A172 (cell line): Measurements from ENCODE around the gene SNX19. TPM values are rescaled to one million over a fixed set of nuclear protein-coding genes. Genes with fewer than 3 reads are reported as not detected.
A peak's percentile ranks its signal among the peaks of the same experiment; 100 is the strongest.

ENCODE experiments used
- DNase-seq: peaks from one replicate; pipeline ENCODE4 v3.0.0-alpha.2; 2015; ENCODE audit warnings: low spot score
- total RNA-seq: library from RNA; depleted of rRNA; stranded (reverse); fragments of >200 nt; shearing (Covaris generic); gene quantifications from 2 replicates; pipeline ENCODE4 v1.2.3, GENCODE V29; 2014

Gene SNX19
- total RNA-seq, 1 experiment from 2014 or later: 36.2 TPM

DNA sequence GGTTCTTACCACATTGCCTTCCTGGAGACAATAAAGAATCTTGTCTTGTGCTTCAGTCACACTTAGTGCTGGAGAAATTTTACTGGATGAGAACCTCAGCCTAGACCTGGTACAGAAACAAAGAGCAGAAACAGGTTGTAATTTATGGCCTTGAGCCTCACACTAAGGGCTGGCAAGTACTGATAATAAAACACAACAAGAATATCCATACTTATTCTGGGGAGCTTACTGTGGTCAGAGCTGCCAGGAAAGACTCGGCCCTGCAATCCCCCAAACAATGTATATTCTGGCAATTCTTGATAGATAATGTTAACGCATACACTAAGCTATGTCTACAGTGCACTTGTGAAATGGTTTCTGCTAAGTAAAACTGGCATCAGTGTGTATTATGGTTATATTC, 9.7 kb downstream of the SNX19 start:
- DNase-seq: no peak

DNA sequence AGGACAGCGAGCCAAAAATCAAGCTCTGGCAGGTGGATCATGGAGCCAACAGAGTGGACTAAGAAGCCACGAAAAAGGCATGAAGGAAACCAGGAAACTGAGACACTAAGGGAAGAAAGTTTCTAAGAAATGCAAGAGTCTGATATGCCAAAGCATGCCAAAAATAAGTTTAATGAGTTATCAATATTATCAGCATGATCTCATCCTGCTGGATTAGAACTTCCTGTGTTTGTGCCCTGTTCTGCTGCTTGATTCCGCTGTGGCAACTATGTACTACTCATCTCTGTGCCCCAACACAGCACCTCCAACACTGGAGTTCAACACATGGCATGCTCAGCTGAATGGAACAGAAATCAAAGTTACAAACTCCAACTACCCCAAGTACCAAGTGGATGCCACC, 10.8 kb downstream of the SNX19 start:
- DNase-seq: no peak

DNA sequence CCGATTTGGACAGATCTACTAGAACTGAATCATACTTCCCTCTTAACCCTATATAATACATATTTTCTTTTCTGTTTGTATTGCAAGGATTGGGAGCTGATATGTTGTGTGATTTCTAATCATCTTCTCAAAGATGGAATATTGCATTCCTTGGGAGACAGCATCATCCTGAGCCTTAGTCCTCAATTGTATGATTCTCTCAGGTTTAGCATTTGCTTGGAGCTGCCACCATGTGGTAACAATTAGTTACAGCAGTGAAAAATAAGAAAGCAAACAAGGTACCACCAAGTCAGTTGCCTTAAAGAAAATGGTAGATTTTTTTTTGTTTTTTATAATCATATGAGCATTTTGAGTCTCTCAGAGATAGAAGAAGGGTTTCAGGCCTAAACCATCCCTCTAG, 11.9 kb downstream of the SNX19 start:
- DNase-seq: no peak

DNA sequence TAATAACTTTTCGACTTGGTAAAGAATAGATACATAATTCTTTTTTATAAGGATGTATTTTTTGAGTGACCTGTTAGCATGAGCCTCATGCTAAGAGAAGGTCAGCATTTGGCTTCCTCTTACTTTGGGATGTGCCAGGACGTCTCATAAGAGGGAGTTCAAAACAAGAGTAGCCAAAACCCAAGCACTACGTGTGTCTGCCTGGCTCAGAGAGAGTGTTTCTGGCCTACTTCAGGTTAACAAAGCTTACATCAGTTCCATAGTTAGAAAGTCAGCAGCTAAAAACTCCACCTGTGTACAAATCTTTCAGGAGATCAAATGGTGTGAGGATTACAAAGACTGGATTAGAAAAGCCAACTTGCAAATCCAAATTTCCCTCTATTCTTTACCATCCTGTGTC, 13.9 kb downstream of the SNX19 start:
- no peak for DNase-seq

DNA sequence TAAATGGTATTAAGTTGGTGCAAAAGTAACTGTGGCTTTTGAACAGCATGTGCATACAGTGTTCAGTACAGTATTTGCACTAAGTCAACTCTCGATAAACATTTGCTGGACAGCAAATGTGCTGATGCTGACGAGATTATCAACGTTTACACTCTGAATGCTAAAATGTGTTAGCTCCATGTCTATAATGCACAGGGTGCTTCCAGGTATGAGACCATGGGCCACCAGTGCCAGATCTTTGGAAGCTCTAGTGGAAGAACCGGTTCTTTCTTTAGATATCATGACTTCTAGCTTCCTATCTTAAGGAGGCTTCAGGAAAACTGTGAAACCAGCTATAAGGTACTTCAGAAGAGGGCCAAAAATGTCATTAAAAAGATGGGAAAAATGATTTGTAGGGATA, 17.2 kb downstream of the SNX19 start:
- no peak for DNase-seq

DNA sequence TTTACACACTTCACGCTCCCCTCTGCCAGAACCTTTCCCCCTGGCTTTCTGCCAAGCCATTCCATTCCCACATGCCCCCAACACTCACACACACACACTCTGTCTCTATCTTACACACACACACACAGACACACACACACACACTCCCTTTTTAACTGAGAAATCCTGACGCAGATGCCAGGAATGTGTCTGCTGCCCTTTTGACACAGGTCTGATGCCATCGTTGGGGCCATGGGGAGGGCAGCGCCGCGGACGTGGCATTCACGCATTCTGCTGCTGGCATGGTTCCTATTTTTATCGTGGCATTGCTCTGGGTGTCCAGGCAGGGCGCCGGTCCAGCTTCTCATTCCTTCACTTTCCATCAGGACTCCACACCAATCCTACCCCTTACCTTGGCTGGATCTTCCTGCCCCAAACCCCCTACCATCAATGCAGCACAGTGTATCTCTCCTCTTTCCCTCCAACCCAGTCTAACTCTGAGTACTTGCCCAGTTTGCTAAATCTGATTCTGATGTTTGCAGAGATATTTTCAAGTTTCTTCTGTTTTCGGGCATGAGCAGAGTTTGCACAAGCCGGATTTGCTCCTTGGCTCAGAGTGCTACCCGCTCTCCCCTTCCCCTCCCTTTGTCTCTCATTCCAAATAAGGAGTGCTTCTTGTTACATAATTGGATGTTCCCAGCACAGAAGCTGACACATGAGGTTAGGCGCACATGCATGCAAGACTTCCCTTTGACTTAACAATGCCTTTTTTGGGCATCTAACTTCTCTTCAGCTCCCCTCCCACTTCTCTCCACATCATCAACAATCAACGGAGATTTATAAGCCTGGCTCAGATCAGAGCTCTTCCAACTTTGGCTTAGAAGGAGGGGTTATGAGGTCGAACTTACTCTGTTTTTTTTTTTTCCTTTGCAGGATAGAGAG, 18.8 kb downstream of the SNX19 start:
- DNase-seq: peak; percentile 56

DNA sequence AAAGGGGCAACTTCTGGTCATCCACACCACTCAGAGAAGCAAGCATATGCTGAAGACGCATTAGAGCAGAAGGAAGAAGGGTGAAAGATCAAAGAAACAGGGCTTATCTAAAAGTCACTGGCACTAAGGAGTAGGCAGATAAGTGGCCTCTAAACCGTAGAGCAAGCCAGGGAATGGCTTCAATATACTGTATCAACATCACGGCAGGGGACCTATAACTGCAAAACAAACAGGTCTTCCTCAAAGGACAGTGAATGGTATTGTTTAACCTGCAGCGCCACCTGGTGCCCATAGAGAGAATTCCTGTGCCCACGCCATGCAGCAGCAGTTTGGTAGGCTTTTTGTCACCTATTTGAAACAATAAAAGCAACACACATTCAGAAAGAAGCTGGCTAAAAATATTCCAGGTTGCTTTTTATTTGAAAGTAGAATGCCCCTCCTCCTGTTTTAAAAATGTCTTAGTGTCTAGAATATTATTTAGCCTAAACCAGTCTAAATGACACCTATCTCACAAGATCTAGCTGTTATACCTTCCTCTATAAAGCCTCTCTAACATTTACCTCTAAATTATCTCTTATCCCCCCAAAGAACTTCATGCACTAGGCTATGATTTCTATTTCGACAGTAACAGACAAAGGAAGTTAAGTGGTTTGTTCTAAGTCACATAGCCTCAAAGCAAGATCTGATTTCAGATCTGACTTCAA, 21.8 kb downstream of the SNX19 start:
- DNase-seq: peak; percentile 43

DNA sequence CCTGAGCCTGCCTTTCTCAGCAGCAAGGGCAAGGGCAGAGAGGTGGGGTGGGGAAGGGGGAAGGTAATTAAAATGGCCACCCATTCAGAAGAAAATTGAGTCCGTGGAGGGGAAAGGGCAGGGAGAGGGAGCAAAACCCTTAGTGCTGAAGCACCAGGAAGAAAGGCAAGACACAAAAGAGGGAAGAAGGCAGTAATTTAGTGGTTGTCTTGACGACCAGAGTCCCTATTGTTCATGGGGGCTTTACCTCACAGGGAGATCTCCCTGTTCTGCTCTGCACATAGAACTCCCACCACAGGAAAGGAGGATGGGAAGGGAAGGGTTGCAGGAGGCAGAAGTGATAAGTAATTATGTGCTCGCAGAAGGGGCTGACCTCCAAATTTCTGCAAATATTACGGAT, 23.4 kb downstream of the SNX19 start:
- DNase-seq: no peak

DNA sequence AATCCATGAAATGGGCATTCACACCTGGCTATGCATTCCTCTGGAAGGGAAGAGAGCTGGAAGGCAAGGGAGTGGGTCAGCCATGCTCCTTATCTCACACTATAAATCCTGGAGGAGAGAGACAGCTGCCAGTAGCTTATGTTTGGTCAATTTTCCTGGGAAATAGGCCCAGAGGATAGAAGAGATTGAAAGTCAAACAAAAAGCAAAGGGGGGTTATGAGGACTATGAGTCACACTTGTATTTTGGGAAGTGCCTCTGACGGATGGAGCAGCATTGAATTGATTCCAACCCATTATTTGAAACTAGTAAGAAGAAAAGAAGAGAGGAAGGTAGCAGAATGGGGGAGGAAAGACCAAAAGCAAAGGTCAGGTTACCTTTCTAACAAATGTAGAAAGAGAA, 25.0 kb downstream of the SNX19 start:
- DNase-seq: no peak

DNA sequence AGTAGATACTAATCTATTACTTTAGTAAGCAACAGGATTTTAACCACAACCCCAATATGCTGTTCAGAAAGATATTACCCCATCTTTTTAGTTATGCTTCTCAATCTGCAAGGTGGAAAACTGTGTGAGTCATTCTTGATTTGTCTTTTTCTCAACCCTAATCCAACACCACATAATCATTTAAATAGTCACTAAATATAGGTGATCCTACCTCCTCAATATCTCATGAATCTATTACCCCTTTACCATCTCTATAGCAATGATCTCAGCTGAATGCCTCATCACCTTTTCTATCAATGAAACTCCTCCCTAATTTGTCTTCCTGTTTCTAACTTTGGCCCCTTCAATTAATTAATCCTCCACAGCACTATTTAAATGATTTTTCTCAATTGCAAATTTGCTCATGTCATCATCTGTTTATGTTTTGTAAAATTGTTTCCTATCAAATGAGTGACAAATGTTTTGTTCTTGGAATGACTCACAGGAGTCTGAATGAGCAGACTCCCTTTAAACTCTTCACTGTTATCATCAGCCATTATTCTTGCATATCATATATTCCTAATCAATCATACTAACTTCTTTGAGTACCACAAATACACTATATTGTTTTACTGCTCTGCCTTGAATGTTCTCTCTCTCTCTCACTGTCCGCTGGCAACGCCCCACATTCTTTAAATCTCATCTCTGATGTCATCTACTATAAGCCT, 26.1 kb downstream of the SNX19 start:
- no peak for DNase-seq

DNA sequence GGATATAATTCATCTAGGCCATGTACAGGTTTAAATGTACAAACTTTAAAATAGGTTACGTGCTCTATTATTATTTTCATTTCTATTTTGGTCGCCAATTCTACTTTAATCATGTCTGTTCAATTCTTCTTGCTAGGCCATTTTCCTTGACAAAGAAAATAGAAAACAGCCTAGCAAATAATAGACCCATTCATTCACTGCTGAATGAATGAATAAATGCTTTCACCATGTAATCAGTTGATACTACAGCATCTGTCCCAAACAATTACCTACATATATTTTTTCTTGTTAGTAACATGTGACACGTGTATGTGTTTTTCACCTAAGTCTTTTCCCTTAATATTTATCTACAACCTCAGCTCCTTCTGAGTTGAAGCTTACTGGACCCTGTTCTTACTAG, 27.5 kb downstream of the SNX19 start:
- DNase-seq: no peak

DNA sequence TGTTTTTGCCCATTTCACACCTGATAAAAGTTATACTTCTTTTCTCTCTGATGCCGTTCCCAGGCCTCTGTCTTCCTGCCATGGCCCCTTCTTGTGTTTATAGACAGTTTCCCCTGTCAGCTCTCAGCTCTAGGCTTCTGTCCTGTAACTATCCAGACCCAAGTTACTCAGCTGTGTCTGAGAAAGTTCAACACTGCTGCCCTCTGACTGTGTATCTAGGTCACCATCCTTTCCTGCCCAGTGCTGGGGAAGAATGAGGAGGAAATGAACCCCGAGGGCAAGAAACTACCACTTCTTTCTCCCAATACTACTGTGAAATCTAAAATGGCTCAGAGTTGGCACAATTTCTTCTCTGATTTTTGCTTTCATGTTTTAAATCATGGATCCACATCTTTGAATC, 29.6 kb downstream of the SNX19 start:
- no peak for DNase-seq

DNA sequence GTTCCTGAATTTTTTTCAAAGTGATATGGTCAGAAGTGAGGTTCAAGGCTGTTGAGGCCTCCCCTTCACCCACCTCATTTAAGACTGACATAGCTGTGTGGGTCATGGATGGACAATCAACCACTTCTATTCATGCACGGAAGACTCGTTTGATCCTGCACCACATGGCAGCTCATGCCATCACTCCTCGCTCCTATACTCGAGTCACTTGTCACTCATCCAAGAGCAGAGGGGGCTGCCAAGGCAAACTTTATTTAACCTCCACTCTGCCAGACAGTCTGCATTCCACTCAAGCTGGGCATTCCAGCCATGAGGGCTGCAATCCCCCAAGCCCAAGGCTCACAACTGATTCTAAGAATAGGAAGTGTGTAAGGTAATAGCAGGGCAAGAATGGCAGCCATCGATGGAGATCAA, 34.1 kb downstream of the SNX19 start:
- no peak for DNase-seq

DNA sequence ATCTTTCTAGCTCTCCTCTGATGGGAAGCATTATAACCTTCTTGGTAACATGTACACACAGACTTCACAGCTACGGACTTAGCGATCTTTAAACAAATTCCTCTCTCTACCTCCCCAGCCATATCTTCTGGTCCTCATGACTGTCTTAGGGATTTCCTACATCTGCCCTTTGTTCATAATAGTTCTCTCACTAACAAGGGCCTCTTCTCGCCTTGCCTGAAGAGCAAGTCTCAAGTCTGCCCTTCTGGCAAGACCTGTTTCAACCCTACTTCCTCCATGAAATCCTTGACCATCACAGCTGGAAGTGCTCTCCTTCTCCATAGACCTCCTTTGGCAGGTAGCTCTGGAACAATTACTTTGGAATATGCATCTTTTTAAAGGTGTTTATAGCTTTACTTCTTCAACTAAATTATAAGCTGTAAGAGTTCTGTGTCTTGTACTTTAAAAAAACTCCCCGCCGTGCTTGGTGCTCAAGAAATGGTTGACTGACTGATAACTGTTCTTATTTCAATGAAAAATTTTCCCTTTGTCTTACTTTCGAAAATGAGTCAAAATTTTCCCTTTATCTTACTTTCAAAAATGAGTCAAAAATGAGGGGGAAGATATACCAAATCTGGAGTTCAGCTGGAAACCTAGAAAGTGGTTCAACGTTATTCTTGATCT, 34.7 kb downstream of the SNX19 start:
- DNase-seq: no peak

DNA sequence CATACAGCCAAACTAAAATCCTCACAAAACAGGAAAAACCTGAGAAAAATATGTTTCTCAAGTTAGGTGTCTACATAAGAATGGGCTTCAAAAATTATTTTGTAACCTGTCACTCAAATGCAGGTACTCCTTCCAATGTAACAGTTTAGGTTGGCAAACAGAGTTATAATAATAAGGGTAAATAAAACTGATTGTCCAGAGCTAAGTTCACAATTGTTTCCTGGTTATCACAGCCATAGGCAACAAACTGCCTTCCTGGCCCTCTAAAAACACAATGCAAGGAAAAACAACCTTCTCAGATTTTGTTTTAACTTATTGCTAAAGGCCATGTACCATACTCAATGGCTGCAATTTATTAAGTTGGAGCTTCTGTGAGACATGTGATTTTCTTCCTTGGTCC, 36.4 kb downstream of the SNX19 start:
- DNase-seq: no peak

DNA sequence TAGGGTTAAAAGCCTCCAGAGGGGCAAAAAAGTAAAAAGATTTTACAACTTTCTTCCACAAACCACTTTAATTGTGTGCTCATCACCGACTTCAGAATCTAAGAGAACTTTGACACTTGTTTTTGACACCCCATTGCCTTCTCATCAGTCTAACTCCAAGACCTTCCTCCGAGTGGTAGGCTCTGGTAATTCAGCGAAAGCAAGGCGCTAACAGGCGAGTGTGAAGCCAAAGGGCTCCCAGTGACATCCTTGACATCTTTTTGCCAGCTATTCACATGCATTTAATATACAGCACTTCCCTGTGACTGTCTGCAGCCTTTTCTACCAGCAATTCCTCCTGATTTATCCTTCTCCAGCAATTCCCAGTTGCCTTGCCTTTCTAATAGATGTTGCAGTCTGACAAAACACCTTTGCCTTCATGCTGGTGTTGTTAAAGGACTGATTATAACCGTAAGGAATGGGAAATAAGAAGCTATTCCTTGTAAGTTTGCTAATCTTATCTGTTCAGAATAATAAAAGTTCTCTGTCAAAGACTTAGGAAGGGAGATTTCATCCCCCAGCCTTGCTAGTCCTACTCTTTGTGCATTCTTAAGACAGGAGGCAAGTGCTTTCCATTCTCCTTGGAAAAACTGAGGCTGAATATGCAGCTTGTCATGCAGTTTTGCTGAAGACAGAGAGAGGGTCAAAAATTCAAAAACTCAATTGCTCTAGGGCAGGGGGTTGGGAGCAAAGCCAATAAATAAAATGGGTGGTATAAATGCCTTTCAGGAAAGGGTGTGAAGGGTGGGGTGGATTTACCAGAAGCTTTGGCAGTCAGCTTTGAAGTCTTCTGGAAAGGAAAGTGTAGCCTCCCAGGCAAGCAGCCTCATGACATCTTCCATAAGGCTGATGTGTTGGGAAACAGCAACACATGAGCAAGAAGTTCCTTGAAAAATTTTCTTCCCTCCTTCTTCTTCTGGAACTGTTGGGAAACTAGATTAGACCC, 39.1 kb downstream of the SNX19 start:
- no peak for DNase-seq

DNA sequence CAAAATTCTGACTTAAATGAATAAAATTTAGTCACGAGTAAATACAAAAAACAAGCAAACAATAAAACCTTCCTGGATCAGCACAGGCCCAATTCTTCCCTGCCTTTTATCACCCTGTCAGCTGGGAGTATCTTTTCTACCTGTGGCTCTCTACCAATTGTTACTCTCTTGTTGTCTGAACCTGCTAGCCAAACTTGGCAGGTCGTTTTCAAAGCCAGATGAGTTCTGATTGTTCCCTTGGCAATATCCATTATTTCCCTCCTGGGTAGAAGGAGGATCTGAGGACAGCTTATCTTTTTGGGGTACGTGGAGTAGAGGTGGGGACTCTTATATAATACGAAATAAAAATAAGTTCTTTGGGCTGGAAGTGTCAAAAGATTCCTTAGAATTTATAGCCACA, 40.2 kb downstream of the SNX19 start:
- no peak for DNase-seq

DNA sequence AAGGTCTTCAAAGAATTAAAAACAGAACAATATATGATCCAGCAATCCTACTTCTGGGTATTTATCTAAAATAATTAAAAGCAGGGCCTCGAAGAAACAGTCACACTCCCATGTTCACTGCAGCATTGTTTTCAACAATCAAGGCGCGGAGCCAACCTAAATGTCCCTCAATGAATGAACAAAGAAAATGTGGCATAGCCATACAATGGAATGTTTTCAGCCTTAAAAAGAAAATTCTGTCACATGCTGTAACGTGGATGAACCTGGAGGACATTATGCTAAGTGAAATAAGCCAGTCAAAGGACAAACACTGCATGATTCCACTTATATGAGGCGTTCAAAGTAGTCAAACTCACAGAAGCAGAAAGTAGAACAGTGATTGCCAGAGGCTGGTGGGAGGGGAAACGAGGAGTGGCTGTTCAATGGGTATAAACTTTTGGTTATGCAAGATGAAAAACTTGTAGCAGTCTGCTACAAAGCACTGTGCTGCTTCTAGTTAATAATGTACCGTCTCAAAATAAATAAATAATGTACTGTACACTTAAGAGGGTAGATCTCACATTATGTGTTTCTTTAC, 41.2 kb downstream of the SNX19 start:
- no peak for DNase-seq

DNA sequence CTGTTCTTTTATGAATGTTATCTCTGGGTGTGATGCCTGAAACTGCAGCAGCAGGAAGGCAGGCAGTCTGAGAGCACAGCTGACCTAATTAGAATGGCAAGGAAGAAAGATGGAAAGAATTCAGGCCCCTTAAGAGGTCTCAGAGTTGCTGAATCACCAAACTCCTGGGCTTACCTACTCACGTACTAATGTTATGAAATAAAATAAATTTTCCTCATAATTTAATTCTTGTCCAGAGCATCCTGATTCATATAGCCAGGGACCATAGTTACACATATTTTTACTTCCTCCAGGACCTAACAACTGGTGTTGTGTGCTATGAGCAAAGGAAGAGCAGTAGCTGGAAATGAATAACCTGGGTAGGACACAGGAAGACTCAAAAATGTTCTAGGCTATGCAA, 41.9 kb downstream of the SNX19 start:
- DNase-seq: peak; percentile 3

DNA sequence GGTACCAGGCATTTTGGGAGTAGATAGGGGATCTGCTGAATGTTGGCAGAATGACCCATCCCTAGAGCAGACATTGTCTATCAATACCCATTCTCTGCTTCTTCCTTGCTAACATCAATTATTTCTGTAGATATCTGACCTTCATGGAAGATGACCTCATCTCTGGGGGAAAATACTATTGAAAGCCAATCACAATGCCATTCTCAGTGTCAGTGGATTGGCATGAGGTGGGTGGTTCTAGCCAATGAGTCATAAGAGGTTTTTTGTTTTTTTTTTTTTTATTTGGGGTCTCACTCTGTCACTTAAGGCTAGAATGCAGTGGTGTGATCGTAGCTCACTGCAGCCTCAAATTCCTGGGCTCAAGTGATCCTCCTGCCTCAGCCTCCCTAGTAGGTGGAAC, 42.5 kb downstream of the SNX19 start:
- DNase-seq: no peak

DNA sequence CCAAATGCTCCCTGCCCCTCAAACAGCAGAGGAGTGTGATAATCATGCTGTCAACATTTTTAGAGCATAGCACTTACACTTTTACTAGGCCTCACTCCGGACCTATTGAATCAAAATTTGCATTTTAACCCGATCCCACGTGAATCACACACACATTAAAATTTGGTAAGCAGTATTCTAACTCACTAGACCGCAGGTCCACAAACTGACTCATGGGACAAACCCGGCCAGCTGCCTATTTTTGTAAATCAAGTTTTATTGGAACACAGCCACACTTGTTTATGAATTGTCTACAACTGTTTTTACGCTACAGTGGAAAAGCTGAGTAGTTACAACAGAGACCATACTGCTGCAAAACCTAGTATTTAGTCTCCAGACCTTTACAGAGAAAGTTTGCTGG, 43.3 kb downstream of the SNX19 start:
- DNase-seq: no peak
